GM23338 (cell line): ENCODE results near the gene ATXN3. TPM values are rescaled to one million over a fixed set of nuclear protein-coding genes. Genes with fewer than 3 reads are reported as not detected.

Source experiments
- ATAC-seq: fragments of 200-7000 bp; cut with Tn5 transposase; 3 replicates; pipeline ENCODE4 v1.9.1; 2020
- DNase-seq: peaks from one replicate; pipeline ENCODE4 v3.0.0-alpha.2; 2015; ENCODE audit warnings: low spot score
- H2AFZ ChIP-seq: fragments of 200-600 bp; sonication (generic); 2 replicates; pipeline ENCODE4 v1.8.0; 2016; ENCODE audit warnings: antibody characterized with exemption, mild to moderate bottlenecking, moderate library complexity
- H3F3A ChIP-seq: fragments of 200-600 bp; sonication (generic); replicated peaks from 2 replicates; pipeline ENCODE4 v1.8.0; 2017; ENCODE audit warnings: antibody characterized with exemption, mixed run types, low read depth
- H3K27ac ChIP-seq: fragments of 200-600 bp; sonication (generic); 2 replicates; pipeline ENCODE4 v1.6.1; 2016; ENCODE audit warnings: low read depth
- H3K27me3 ChIP-seq: fragments of 200-600 bp; sonication (generic); 2 replicates; pipeline ENCODE4 v1.8.0; 2016; ENCODE audit warnings: mild to moderate bottlenecking, mixed run types, moderate library complexity; ENCODE audit not compliant: insufficient read depth
- H3K36me3 ChIP-seq: fragments of 200-600 bp; sonication (generic); 2 replicates; pipeline ENCODE4 v1.8.0; 2016; ENCODE audit warnings: mild to moderate bottlenecking; ENCODE audit not compliant: insufficient read depth
- H3K4me1 ChIP-seq: fragments of 200-600 bp; sonication (generic); 2 replicates; pipeline ENCODE4 v1.8.0; 2016; ENCODE audit warnings: mild to moderate bottlenecking, moderate library complexity; ENCODE audit not compliant: insufficient read depth
- H3K4me2 ChIP-seq: fragments of 200-600 bp; sonication (generic); 2 replicates; pipeline ENCODE4 v1.7.1; 2017; ENCODE audit warnings: mixed run types
- H3K4me3 ChIP-seq: fragments of 200-600 bp; sonication (generic); 2 replicates; pipeline ENCODE4 v1.6.1; 2016; ENCODE audit warnings: mixed run types
- H3K79me2 ChIP-seq: fragments of 200-600 bp; sonication (generic); replicated peaks from 2 replicates; pipeline ENCODE4 v1.8.0; 2017; ENCODE audit warnings: mild to moderate bottlenecking; ENCODE audit not compliant: insufficient read depth
- H3K9me2 ChIP-seq: fragments of 200-600 bp; sonication (generic); 2 replicates; pipeline ENCODE4 v1.8.0; 2017; ENCODE audit not compliant: insufficient read depth
- H4K20me1 ChIP-seq: fragments of 200-600 bp; sonication (generic); replicated peaks from 2 replicates; pipeline ENCODE4 v1.8.0; 2017; ENCODE audit warnings: mild to moderate bottlenecking; ENCODE audit not compliant: insufficient read depth
- H3K27ac Mint-ChIP-seq: 2 replicates; pipeline ENCODE4 v1.8.0; 2020; ENCODE audit warnings: inconsistent platforms, mild to moderate bottlenecking, moderate library complexity, mixed read lengths
- H3K27me3 Mint-ChIP-seq: 3 replicates; pipeline ENCODE4 v1.8.0; 2022; ENCODE audit warnings: low read depth, mild to moderate bottlenecking, moderate library complexity, mixed read lengths, inconsistent platforms; ENCODE audit not compliant: insufficient read depth, poor library complexity
- H3K36me3 Mint-ChIP-seq: 3 replicates; pipeline ENCODE4 v1.8.0; 2021; ENCODE audit warnings: low read depth, mild to moderate bottlenecking, inconsistent platforms, moderate library complexity, mixed read lengths
- H3K4me1 Mint-ChIP-seq: 3 replicates; pipeline ENCODE4 v1.8.0; 2020; ENCODE audit warnings: mild to moderate bottlenecking, inconsistent platforms, mixed read lengths
- H3K4me3 Mint-ChIP-seq: 3 replicates; pipeline ENCODE4 v1.8.0; 2021; ENCODE audit warnings: moderate library complexity, mild to moderate bottlenecking, inconsistent platforms, mixed read lengths
- H3K9me3 Mint-ChIP-seq: 3 replicates; pipeline ENCODE4 v1.8.0; 2020; ENCODE audit warnings: moderate library complexity, mild to moderate bottlenecking, inconsistent platforms, mixed read lengths
- CREB1 ChIP-seq: fragments of 250-450 bp; sonication (Bioruptor Pico); IDR thresholded peaks from 2 replicates; pipeline ENCODE4 v1.5.0; 2020; ENCODE audit warnings: low read depth, mild to moderate bottlenecking, moderate library complexity
- EZH2 ChIP-seq: fragments of 200-600 bp; sonication (generic); IDR thresholded peaks from one replicate; pipeline ENCODE4 v1.8.0; 2017; ENCODE audit warnings: antibody characterized with exemption, mild to moderate bottlenecking, low read depth; ENCODE audit not compliant: unreplicated experiment
- EZH2phosphoT487 ChIP-seq: fragments of 200-600 bp; sonication (generic); IDR thresholded peaks from one replicate; pipeline ENCODE4 v1.8.1; 2018; ENCODE audit warnings: antibody characterized with exemption; ENCODE audit not compliant: unreplicated experiment
- JUNB ChIP-seq: IDR thresholded peaks from one replicate; pipeline ENCODE4 v1.6.1; 2016; ENCODE audit warnings: antibody characterized with exemption; ENCODE audit not compliant: unreplicated experiment
- NANOG ChIP-seq: IDR thresholded peaks from 2 replicates; pipeline ENCODE4 v1.6.1; 2016; ENCODE audit warnings: antibody characterized with exemption, borderline replicate concordance
- POLR2AphosphoS5 ChIP-seq: IDR thresholded peaks from 2 replicates; pipeline ENCODE4 v1.6.1; 2016; ENCODE audit warnings: antibody characterized with exemption, low read depth
- STAT1 ChIP-seq: IDR thresholded peaks from one replicate; pipeline ENCODE4 v1.6.1; 2016; ENCODE audit warnings: antibody characterized with exemption; ENCODE audit not compliant: unreplicated experiment
- ZNF114 ChIP-seq: fragments of 250-450 bp; sonication (Bioruptor Pico); IDR thresholded peaks from 2 replicates; pipeline ENCODE4 v1.5.0; 2020; ENCODE audit warnings: mild to moderate bottlenecking, moderate library complexity
- ZNF331 ChIP-seq: fragments of 250-450 bp; sonication (Bioruptor Pico); IDR thresholded peaks from 2 replicates; pipeline ENCODE4 v1.5.0; 2020; ENCODE audit warnings: low read depth, mild to moderate bottlenecking, moderate library complexity
- polyA plus RNA-seq: library from polyadenylated mRNA; unstranded; fragments of >200 nt; fragmentation: Nextera tagmentation; extraction: Ambion mirVana; gene quantifications from 2 replicates; pipeline ENCODE4 v1.2.1, GENCODE V29; 2016
- total RNA-seq: library from RNA; depleted of rRNA; stranded (reverse); fragments of >200 nt; shearing (Covaris generic); gene quantifications from 2 replicates; pipeline ENCODE4 v1.2.3, GENCODE V29; 2014
- TF ChIP-seq, protein P1 (sequence below): IDR thresholded peaks from 2 replicates; pipeline ENCODE4 v1.6.1; 2016; ENCODE audit warnings: antibody characterized with exemption
- TF ChIP-seq, protein P2 (sequence below), 2 experiments: fragments of 200-600 bp in 1 of 2; sonication (generic) in 1 of 2; conservative IDR thresholded peaks; 2 replicates each; pipeline versions ENCODE4 v1.5.1 to v1.6.1; 2016 to 2017; ENCODE audit warnings: antibody characterized with exemption in 2 of 2, low read depth in 2 of 2, mild to moderate bottlenecking in 2 of 2, moderate library complexity in 1 of 2
- TF ChIP-seq, protein P3 (sequence below): IDR thresholded peaks from one replicate; pipeline ENCODE4 v1.6.1; 2018; ENCODE audit warnings: antibody characterized with exemption; ENCODE audit not compliant: unreplicated experiment

ATXN3 gene
- total and polyA plus RNA-seq, 2 experiments from 2014 or later = 39.5 to 66.7 TPM

DNA sequence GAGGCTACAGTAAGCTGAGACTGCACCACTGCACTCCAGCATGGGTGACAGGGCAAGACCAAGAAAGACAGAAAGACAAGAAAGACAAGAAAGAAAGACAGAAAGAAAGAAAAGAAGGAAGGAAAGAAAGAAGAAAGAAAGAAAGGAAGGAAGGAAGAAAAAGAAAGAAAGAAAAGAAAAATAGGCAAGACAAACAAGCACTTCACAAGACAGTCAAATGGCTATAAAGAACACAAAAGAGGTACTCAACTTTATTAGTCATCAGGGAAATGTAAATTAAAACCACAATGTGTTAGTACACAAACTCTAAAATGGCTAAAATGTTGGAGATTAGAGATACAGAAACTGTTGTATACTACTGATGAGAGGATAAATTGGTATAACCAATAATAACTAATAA, 6.6 kb downstream of the ATXN3 start (continued):
- TF ChIP-seq, protein P1, sequence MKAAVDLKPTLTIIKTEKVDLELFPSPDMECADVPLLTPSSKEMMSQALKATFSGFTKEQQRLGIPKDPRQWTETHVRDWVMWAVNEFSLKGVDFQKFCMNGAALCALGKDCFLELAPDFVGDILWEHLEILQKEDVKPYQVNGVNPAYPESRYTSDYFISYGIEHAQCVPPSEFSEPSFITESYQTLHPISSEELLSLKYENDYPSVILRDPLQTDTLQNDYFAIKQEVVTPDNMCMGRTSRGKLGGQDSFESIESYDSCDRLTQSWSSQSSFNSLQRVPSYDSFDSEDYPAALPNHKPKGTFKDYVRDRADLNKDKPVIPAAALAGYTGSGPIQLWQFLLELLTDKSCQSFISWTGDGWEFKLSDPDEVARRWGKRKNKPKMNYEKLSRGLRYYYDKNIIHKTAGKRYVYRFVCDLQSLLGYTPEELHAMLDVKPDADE = no peak
- TF ChIP-seq STAT1 = no peak
- TF ChIP-seq NANOG = peak; percentile 57; the same call in 1 of the 2 replicates

DNA sequence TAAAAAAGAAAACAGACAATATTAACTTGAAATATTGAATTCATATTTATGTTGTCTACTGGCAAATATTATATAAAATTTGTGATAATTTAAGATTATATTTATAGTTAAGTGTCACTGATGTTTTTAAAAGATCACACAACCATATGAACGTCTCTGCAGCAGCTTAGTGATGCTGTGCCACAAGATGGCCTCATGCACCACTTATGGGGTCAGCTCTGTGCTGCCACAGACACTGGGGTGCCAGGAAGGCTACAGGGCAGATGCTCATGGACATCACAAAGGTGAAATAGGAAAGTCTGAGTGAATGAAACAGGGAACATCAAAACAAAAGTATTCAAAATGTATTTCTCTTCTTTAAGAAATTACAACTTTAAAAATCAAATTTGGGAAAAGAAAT, 13.1 kb downstream of the ATXN3 start:
- no peak overlapping the region for H3K4me3 ChIP-seq
- 0 out of 2 replicates have a peak, but pooled peaks cover 3% of the 10 kb centered on the region for H3F3A ChIP-seq
- TF ChIP-seq ZNF114 (CRISPR knock-in tag) = no peak
- TF ChIP-seq, protein P1 = no peak
- TF ChIP-seq, protein P2, sequence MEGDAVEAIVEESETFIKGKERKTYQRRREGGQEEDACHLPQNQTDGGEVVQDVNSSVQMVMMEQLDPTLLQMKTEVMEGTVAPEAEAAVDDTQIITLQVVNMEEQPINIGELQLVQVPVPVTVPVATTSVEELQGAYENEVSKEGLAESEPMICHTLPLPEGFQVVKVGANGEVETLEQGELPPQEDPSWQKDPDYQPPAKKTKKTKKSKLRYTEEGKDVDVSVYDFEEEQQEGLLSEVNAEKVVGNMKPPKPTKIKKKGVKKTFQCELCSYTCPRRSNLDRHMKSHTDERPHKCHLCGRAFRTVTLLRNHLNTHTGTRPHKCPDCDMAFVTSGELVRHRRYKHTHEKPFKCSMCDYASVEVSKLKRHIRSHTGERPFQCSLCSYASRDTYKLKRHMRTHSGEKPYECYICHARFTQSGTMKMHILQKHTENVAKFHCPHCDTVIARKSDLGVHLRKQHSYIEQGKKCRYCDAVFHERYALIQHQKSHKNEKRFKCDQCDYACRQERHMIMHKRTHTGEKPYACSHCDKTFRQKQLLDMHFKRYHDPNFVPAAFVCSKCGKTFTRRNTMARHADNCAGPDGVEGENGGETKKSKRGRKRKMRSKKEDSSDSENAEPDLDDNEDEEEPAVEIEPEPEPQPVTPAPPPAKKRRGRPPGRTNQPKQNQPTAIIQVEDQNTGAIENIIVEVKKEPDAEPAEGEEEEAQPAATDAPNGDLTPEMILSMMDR (conservative IDR thresholded peaks at IDR 0.05; ENCODE audit: low read depth in 2 of 2) = peak; percentile 39 to 67; a peak in 3 of 4 replicates
- Mint-ChIP-seq H3K4me1 (no peaks in the 10 kb centered on the region), H3K9me3 (no peaks in the 10 kb centered on the region), H3K4me3 (no peak overlapping the region), H3K27ac (no peak overlapping the region), H3K27me3 (no peaks in the 10 kb centered on the region), H3K36me3 (peaks cover 41% of the 10 kb centered on the region)
- H3K27ac ChIP-seq = no peak overlapping the region
- peak; percentile 22 for DNase-seq
- H2AFZ ChIP-seq = no peak overlapping the region
- no peaks in the 10 kb centered on the region for H3K4me1 ChIP-seq
- peaks cover 28% of the 10 kb centered on the region for H3K79me2 ChIP-seq
- ATAC-seq = peak; percentile 56
- no peaks in the 10 kb centered on the region; the same call in 1 of the 2 replicates for H4K20me1 ChIP-seq
- H3K36me3 ChIP-seq = peaks cover 35% of the 10 kb centered on the region
- no peak overlapping the region for H3K4me2 ChIP-seq
- H3K9me2 ChIP-seq = no peaks in the 10 kb centered on the region
- no peaks in the 10 kb centered on the region for H3K27me3 ChIP-seq

DNA sequence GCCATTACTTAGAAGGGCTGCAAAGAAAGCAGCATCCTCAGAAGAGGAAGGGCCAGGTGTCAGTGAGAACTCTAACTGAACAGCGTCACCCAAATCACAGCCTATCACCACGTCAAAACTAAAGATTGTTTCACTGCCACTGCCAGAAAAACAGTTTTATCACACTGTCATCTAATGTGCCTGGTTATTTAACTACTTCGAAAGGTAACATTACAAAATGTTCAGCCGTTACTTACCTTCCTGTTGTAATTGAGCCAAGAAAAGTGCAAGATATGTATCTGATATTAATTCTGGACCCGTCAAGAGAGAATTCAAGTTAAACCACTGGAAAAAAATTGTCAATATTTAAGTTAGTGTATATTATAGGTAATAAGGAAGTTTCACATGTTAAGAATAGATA, 17.9 kb downstream of the ATXN3 start:
- Mint-ChIP-seq H3K4me1 (no peaks in the 10 kb centered on the region), H3K27ac (no peak overlapping the region), H3K9me3 (no peaks in the 10 kb centered on the region), H3K27me3 (no peaks in the 10 kb centered on the region), H3K4me3 (no peak overlapping the region), H3K36me3 (peaks cover 46% of the 10 kb centered on the region)
- Histone ChIP-seq H2AFZ (no peak overlapping the region), H3K27me3 (no peaks in the 10 kb centered on the region), H3K4me1 (no peaks in the 10 kb centered on the region), H3K36me3 (peaks cover 13% of the 10 kb centered on the region), H3K27ac (no peak overlapping the region), H3K4me2 (no peak overlapping the region), H4K20me1 (peaks cover 8% of the 10 kb centered on the region; the same call in 1 of the 2 replicates), H3K9me2 (no peaks in the 10 kb centered on the region), H3F3A (no peaks in the 10 kb centered on the region), H3K79me2 (no peaks in the 10 kb centered on the region), H3K4me3 (no peak overlapping the region)
- DNase-seq (no peak), ATAC-seq (no peak)
- TF ChIP-seq EZH2phosphoT487 = no peak
- no peak for TF ChIP-seq CREB1
- no peak for TF ChIP-seq ZNF114 (CRISPR knock-in tag)
- TF ChIP-seq, protein P1 = no peak
- TF ChIP-seq, protein P3, sequence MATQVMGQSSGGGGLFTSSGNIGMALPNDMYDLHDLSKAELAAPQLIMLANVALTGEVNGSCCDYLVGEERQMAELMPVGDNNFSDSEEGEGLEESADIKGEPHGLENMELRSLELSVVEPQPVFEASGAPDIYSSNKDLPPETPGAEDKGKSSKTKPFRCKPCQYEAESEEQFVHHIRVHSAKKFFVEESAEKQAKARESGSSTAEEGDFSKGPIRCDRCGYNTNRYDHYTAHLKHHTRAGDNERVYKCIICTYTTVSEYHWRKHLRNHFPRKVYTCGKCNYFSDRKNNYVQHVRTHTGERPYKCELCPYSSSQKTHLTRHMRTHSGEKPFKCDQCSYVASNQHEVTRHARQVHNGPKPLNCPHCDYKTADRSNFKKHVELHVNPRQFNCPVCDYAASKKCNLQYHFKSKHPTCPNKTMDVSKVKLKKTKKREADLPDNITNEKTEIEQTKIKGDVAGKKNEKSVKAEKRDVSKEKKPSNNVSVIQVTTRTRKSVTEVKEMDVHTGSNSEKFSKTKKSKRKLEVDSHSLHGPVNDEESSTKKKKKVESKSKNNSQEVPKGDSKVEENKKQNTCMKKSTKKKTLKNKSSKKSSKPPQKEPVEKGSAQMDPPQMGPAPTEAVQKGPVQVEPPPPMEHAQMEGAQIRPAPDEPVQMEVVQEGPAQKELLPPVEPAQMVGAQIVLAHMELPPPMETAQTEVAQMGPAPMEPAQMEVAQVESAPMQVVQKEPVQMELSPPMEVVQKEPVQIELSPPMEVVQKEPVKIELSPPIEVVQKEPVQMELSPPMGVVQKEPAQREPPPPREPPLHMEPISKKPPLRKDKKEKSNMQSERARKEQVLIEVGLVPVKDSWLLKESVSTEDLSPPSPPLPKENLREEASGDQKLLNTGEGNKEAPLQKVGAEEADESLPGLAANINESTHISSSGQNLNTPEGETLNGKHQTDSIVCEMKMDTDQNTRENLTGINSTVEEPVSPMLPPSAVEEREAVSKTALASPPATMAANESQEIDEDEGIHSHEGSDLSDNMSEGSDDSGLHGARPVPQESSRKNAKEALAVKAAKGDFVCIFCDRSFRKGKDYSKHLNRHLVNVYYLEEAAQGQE = no peak
- TF ChIP-seq POLR2AphosphoS5 = no peak
- TF ChIP-seq JUNB = no peak
- no peak for TF ChIP-seq EZH2
- no peak for TF ChIP-seq ZNF331 (CRISPR knock-in tag)
